HG03139 (cell line): ENCODE data around the gene OR2V1.
"Not testable (repeated sequence)": the region's sequence is repeated elsewhere in the genome, so short reads cannot be mapped to it uniquely, and the experiment has no call there.

ENCODE experiments used
- ATAC-seq: cut with Tn5 transposase; IDR thresholded peaks from one replicate; pipeline ENCODE4 v1.9.1; 2021; ENCODE audit not compliant: unreplicated experiment

OR2V1 gene

DNA sequence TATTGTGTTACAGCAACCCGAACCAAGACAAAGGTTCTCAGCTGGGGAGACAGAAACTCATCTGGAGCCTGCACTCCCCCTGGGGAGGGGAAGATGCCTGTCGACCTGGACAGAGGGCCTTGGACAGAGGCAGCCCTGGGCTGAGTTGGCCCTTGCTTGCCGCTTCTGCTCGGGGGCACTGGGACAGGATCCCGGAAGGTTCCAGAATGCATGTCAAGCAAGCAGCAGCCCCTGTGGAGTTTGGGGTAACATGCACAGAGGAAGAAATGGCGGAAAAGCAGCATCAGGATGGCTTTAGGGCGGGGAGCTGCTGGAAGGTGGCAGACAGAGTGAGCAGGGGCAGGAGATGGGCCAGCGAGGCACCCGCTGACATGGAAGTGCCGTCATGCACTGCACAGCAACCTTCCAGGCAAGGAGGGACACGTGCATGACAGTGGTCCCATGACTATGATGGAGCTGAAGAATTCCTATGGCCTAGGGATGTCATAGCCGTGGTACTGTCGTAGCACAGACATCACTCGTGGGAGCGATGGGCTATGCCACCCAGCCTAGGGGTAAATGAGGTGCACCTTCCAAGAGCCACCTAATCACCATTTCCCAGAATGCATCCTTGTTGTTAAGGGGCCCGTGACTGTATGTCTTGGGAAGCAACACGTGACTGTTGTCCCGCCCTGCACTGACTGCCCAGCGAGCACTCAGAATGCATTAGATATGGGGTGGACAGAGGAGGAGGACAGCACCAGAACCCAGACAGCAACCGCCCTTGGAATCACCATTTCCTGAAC, 26.2 kb downstream of the OR2V1 start:
- not testable (repeated sequence) for ATAC-seq

DNA sequence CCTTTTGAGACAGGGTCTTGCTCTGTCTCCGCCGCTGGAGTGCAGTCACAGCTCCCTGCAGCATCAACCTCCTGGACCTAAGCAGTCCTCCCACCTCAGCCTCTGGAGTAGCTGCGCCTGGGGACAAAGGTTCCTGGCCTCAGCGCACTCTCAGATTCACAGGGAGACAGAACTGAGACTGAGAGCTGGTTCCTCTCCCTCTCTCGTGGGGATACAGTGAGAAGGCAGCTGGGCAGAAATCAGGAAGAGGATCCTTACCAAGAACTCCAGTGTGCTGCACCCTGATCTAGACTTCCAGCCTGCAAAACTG, 26.8 kb downstream of the OR2V1 start:
- ATAC-seq: not testable (repeated sequence)

DNA sequence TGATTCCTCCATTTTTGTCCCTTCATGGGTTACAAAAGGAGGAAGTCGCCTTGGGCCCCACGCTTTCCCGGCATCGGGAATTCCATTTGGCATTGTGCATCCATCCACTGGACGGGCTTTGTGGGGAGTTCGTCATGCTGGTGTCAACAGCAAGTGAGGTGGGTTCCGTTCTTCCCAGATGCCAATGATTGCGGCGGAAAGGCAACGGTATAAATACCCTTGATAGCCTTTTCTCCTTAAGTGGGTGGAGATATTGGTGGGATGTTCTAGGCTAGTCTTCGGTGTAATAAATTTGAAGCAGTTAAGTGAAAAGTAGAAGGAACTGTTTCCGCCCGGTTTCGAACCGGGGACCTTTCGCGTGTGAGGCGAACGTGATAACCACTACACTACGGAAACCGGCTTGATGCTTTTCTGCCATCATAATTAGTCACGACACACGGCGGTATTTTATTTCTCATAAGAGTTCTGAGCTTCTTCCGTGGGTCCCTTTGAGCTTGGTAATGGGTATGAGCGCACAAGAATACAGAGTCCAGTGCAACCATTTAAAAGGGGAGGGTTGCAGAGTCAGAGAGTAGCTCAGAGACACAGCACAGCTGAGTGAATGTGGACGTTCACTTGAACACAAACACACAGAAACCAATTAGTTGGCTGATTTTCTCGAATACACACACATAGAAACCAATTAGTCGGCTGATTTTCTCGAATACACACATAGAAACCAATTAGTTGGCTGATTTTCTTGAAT, 28.9 kb downstream of the OR2V1 start:
- ATAC-seq: not testable (repeated sequence)

DNA sequence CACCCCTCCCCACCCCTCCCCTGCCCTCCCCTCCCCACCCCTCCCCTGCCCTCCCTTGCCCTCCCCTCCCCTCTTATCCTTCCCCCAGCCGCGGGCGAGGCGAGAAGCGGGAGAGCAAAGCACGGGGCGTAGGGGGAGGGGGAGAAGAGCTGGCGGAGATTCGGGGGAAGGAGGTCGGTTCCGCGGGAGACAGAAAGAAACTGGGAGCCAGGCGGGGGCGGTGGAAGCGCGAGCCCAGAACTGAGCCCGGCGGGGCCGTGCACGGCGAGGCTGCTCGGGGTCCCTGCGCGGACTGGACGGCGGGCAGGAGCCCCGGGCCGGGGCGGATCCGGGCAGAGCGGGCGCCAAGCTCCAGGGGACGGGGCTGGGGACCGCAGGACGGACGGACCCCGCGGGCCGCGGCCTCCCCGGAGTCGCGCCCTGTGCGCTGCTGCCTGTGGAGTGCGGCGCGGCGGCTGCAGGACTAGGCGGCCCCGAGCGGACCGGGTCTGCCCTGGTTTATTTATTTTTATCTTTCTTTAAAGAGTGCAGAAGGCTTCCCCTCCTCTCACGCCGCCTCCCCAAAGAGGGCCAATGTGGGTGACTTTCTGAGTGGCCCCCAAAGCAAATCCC, 29.8 kb downstream of the OR2V1 start:
- ATAC-seq: not testable (repeated sequence)

DNA sequence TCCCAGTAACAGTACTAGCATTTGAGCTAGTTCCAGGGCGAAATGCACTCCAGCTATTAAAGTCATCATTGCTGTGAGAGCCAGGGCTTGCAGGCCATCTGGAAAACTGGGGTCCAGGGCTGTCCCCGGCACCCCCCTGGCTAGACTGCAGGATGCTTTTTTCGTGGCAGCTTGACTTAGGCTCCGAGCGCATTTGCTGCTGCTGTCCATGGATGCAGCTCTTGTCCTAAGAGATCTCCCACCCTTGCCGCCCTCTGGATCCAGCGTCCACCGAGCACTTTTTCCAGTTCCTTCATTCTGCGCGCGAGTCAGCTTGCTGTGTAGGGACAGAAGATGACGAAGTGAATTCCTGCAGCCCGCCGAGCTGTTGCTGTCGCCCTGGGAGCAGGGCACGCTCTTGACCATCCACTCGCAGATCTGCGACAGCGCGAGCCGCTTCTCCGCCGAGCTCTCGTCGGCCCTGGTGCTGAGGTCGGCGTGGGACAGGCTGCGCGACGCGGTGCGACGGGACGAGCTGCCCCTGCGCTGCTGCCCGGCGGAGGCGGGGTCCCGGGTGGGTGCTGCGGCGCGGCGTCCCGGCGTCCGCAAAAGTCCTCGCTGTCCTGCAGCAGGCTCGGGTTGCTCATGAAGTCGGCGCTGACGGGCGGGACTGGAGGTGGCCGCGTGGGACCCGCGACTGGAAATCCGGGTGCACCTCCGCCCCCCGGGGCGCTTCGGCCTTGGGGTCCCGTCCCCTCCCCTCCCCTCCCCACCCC, 30.7 kb downstream of the OR2V1 start:
- ATAC-seq: no peak

DNA sequence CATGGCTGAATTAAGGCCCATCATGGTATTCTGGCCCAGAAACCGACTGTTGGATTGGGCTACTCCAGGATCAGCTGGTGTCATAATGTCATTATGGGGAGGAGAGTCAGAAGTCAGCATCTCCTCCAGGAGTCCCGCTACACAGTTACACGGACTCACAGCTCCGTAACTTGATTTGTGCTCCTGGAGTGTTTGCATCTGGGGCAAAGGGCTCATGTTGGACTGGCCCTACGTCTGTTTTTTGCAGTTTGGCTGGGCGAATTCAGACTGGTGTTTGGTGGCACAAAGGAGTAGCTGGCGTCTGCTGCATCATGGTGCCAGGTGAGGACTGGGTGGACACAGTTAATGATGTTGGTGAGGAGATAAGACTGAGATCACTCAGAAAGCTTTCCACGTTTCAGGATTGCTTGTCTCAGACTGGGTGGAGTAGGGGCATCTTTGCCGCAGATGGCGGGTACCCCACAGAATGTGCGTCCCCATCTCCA, 31.3 kb downstream of the OR2V1 start:
- no peak for ATAC-seq

DNA sequence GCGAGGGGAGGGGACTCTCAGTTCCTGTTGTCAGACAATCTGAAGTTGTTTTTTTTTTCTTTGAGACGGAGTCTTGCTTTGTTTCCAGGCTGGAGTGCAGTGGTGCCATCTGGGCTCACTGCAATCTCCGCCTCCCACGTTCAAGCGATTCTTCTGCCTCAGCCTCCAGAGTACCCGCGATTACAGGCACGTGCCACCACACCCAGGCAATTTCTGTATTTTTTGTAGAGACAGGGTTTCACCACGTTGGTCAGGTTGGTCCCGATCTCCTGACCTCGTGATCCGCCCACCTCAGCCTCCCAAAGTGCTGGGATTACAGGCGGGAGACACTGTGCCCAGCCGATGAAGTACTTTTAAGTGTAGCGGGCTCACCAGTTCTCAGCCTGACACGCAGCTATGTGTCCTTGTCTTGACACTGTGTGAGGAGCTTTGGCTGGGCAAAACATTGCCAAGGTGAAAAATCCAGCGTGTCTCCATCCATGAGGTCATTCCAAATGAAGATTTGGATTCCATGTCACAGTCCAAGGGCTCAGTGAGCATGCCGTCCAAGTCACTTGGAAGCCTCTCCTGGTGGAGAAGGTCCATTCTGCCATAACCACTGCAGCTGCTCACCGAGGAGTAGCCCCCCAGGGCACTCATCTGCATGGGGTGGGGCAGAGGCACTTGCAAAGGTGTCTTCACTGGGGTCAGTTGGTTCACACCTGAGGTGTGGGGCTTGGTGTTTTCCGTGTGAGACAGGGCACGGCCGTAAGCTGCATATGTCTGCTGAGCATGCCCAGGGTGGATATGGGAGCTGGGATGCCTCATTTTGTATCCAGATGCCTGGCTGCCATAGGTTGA, 32.0 kb downstream of the OR2V1 start:
- ATAC-seq: no peak

DNA sequence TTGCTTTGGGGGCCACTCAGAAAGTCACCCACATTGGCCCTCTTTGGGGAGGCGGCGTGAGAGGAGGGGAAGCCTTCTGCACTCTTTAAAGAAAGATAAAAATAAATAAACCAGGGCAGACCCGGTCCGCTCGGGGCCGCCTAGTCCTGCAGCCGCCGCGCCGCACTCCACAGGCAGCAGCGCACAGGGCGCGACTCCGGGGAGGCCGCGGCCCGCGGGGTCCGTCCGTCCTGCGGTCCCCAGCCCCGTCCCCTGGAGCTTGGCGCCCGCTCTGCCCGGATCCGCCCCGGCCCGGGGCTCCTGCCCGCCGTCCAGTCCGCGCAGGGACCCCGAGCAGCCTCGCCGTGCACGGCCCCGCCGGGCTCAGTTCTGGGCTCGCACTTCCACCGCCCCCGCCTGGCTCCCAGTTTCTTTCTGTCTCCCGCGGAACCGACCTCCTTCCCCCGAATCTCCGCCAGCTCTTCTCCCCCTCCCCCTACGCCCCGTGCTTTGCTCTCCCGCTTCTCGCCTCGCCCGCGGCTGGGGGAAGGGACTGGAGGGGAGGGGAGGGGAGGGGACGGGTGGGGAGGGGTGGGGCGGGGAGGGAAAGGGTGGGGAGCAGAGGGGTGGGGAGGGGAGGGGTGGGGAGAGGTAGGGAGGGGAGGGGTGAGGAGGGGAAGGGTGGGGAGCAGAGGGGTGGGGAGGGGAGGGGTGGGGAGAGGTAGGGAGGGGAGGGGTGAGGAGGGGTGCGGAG, 33.0 kb downstream of the OR2V1 start:
- ATAC-seq: not testable (repeated sequence)

DNA sequence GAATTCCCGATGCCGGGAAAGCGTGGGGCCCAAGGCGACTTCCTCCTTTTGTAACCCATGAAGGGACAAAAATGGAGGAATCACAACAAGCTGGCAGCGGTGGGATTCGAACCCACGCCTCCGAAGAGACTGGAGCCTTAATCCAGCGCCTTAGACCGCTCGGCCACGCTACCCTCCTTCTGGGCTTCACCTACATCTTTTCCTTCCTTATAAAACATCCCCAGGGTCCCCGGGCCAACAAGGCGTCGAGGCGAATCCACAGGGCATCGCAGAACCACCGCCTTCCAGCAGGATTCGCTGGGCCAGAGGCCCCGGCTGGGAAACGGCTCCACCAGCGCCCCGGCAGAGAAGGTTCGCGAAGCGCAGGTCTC, 33.6 kb downstream of the OR2V1 start:
- ATAC-seq: not testable (repeated sequence)

DNA sequence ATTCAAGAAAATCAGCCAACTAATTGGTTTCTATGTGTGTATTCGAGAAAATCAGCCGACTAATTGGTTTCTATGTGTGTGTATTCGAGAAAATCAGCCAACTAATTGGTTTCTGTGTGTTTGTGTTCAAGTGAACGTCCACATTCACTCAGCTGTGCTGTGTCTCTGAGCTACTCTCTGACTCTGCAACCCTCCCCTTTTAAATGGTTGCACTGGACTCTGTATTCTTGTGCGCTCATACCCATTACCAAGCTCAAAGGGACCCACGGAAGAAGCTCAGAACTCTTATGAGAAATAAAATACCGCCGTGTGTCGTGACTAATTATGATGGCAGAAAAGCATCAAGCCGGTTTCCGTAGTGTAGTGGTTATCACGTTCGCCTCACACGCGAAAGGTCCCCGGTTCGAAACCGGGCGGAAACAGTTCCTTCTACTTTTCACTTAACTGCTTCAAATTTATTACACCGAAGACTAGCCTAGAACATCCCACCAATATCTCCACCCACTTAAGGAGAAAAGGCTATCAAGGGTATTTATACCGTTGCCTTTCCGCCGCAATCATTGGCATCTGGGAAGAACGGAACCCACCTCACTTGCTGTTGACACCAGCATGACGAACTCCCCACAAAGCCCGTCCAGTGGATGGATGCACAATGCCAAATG, 34.1 kb downstream of the OR2V1 start:
- not testable (repeated sequence) for ATAC-seq

DNA sequence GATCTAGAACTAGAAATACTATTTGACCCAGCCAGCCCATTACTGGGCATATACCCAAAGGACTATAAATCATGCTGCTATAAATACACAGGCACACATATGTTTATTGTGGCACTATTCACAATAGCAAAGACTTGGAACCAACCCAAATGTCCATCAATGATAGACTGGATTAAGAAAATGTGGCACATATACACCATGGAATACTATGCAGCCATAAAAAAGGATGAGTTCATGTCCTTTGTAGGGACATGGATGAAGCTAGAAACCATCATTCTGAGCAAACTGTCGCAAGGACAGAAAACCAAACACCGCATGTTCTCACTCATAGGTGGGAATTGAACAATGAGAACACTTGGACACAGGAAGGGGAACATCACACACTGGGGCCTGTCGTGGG, 35.8 kb downstream of the OR2V1 start:
- not testable (repeated sequence) for ATAC-seq

DNA sequence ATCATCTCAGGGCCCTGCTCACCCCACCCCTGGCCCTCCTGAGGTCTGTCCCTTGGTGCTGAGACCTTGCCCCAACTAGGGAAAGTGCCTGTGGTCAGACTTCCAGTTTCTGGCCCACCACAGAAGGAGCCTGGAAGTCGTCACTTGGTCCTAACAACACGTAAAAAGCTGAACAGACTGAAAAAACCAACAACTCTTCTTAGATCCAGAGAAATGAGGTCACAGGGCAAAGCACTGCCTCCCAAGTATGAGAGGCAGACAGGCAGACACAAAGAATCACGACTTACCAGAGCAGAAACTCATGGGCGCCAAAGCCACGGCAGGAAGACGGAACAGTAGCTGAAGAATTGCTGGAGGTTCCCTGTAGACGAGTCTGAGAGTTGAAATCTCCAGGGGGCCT, 38.5 kb downstream of the OR2V1 start:
- no peak for ATAC-seq

DNA sequence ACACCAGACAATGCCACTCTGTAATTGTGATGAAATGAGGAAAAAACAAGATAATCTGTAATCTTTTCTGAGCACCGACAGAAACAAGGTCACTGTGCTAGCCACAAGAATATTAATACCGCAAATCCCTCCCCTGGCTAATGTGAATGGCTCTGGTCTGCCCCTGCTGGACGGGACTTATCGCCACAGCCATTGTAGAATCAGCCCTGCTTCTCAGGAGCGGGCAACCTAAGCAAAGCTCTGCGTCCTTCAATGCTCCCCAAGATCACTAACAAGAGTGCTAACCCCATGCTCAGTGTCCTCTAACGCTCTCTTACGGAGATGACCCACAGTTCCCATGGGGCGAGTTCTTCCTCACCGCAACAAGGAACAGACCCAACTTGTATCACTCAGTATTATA, 42.7 kb downstream of the OR2V1 start:
- no peak for ATAC-seq

DNA sequence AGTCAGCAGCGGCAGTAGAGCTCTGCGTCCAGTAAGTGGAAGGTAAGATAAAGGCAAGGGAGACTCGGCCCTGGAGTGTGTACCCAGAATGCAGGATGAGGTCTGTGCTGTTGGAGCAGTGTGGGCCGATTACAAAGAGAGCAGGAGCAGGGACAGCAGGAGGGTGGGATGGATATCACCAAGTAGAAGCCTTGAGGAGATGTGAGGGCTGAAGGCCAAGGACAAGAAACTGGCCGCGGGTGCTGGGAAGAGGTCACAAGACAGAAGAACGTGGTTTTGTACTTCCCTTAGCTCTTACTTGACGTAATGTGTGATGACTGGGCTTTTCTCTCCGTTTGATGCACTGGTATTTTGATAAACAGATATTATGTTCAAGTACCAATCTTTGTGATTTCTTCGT, 43.7 kb downstream of the OR2V1 start:
- no peak for ATAC-seq

DNA sequence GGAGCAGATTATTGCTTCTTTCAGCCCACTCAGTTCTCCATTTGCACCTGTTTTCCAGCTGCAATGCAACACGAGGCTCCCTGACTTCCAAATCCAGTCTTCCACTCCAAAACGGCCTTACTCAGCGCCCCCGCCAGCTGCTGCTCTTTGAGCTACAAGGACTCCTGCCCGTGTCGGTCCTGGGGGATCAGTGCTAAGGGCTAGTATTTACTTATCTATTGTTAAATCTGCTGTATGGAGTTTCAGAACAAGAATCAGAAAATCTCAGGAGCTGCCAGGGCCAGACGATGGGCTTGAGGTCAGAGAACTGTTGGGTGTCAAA, 44.1 kb downstream of the OR2V1 start:
- no peak for ATAC-seq

DNA sequence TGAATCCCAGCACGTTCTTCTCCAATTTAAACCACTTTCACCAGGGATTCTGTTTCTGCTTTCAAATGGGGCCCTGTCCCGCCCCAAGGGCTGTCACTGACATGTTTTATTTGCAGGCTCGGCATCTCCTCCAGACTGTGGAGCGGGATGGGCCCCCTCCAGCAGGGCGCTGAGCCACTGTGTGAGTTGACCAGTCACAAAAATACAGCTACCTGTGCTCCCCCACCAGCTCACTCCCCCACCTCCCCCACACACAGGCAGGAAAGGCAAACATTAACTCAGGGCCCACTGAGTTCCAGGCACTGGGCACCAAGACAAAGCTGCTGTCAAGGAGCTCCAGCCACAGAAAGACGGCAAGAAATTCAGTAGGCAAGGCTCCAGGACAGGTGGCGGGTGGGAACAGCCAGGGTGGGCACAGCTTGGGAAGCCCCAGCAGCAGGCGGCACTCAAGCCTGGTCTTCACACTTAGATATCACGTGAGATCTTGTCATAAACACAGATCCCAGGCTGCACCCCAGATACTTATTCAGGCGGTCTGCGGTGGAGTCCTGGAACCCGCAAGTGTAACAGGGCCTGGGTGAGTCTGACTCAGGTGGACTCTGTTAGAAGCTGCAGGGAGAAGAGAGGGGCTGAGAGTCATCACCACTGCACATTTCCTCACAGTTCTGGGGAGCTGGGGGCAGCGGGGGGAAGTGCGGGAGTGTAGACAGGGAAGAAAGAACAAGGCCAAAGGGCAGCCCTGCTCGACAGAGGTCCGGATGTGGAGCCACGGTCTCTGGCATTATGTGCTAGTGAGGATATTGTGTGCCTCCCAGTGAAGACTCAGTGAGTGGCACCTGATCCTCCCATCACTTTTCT, 44.7 kb downstream of the OR2V1 start:
- no peak for ATAC-seq

DNA sequence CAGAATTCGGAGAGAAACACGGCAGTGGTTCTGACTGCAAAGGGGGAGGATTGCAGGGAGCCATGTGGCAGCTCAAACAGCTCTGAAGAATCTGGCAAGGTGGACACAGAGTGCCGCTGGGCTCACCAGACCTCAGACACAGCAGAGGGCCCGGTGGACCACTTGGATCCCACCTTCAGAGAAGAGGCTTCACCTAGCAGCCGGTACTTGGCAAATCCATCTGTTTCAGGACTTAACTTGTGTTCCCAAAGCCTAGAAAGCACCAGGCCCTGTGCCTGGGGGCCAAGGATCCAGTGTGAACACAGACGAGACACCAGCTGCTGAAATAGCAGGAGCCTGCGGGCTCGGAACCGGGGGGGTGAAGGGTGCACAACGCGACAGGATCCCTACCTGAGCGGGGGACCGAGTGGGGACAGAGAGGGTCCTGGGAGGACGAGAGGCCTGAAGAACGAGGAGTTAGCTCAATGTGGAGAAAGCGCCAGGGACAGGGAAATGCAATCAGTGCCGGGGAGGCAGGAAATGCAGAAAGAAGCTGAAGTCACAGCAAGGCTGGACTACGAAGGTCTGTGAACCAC, 46.3 kb downstream of the OR2V1 start:
- no peak for ATAC-seq

DNA sequence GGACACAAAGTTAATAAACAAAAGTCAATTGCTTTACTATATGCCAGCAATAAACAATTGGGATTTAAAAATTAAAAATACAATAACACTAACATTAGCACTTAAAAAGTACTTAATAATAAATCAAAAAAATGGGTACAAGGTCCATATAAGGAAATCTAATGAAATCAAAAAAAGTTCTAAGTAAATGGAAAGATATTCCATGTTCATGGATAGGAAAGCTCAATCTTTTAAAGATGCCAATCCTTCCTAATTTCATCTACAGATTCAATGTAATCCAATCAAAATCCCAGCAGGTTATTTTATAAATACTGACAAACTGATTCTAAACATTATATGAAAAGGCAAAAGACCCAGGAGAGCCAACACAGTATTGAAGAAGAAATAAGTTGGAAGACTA, 49.0 kb downstream of the OR2V1 start:
- ATAC-seq: no peak
